ENCODE results near the gene TAF3.
"Not testable (repeated sequence)": the region's sequence is repeated elsewhere in the genome, so short reads cannot be mapped to it uniquely, and the experiment has no call there.

TAF3 gene

GRCh38 chr10:8023851-8024250 is 205.5 kb downstream of the TAF3 start:
- no peaks in the 10 kb centered on the region for H3K36me3 ChIP-seq (ENCODE audit: control insufficient read depth, insufficient read depth, low read length)
- H3K4me1 ChIP-seq: no peaks in the 10 kb centered on the region
- H3K9ac ChIP-seq: no peak overlapping the region
- TF ChIP-seq, protein P1, sequence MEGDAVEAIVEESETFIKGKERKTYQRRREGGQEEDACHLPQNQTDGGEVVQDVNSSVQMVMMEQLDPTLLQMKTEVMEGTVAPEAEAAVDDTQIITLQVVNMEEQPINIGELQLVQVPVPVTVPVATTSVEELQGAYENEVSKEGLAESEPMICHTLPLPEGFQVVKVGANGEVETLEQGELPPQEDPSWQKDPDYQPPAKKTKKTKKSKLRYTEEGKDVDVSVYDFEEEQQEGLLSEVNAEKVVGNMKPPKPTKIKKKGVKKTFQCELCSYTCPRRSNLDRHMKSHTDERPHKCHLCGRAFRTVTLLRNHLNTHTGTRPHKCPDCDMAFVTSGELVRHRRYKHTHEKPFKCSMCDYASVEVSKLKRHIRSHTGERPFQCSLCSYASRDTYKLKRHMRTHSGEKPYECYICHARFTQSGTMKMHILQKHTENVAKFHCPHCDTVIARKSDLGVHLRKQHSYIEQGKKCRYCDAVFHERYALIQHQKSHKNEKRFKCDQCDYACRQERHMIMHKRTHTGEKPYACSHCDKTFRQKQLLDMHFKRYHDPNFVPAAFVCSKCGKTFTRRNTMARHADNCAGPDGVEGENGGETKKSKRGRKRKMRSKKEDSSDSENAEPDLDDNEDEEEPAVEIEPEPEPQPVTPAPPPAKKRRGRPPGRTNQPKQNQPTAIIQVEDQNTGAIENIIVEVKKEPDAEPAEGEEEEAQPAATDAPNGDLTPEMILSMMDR (IDR thresholded peaks at IDR 0.05): no peak
- no peak overlapping the region for H3K27ac ChIP-seq
- no peak overlapping the region for H3K4me2 ChIP-seq (ENCODE audit: low read length)
- no peak overlapping the region for H3K4me3 ChIP-seq (ENCODE audit: low read depth, low read length)
- H2AFZ ChIP-seq: no peak overlapping the region
- no peaks in the 10 kb centered on the region for H3K79me2 ChIP-seq
- no peaks in the 10 kb centered on the region for H3K27me3 ChIP-seq (ENCODE audit: control insufficient read depth, insufficient read depth, low read length)
- H3K9me3 ChIP-seq (ENCODE audit: control insufficient read depth, low read length): no peaks in the 10 kb centered on the region

DNA sequence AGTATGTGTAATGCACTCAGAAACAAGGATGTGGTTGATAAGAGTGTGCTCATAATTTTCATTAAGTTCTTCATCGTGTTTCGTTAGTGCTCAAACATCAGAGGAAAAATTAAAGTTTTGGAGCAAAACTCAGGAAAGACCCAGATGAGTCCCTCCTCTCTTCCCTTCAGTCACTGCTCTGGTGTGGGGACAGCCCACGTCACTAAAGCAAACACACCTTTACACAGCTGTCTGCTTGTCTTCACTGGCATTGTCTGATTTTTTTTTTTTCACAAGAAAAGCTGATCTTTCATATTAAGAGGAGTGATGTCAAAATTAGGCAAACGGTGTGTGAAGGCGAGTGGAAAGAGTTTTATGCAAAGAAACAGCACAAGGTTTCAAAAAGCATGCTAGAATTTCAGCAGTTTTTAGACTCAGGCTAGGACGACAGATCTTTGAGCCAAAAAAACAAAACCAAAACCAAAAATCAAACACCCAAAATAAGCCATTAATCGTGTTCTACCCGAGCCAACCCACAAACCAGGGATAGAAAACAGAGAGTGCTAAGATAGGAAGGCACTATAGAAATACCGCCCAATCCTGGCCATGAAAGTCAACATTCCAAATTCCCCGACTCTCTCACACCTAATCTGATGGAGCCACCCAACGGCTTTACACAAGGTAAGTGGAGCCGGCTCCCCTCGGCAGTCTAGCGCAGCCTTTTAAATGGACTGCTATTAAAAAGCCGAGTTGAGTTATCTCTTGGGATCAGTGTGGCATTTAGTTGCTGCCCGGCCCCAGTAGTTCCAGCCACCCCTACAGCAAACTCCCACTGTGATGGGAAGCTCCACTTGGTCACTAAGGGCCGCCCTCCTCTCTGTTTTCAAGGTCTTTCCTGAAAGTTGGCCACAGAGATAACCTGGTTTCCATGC is 208.3 kb downstream of the TAF3 start:
- Histone ChIP-seq H3K4me1 (no peaks in the 10 kb centered on the region), H3K36me3 (ENCODE audit: control insufficient read depth, insufficient read depth, low read length) (no peaks in the 10 kb centered on the region), H3K79me2 (no peaks in the 10 kb centered on the region), H3K4me3 (ENCODE audit: low read depth, low read length) (peak overlapping the region; percentile 42), H3K9me3 (ENCODE audit: control insufficient read depth, low read length) (no peaks in the 10 kb centered on the region), H3K27ac (no peak overlapping the region), H3K27me3 (ENCODE audit: control insufficient read depth, insufficient read depth, low read length) (no peaks in the 10 kb centered on the region), H3K9ac (no peak overlapping the region), H3K4me2 (ENCODE audit: low read length) (peak overlapping the region; percentile 38), H2AFZ (peak overlapping the region; percentile 34)
- TF ChIP-seq, protein P1 (IDR thresholded peaks at IDR 0.05): no peak

DNA sequence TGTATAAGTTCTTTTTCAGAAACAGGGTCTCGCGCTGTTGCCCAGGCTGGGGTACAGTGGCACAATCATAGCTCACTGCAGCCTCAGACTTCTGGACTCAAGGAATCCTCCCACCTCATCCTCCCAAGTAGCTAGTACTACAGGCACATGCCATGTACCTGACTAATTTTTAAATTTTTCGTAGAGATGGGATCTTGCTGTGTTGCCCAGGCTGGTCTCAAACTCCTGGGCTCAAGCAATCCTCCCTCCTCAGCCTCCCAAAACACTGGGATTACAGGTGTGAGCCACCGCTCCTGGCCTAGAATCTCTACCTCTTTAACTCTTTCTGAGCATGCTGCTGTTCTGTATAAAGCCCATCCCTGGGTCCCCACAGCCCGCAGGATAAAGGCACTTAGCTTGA is 212.9 kb downstream of the TAF3 start:
- not testable (repeated sequence) for H3K4me3 ChIP-seq (ENCODE audit: low read depth, low read length); H3K9me3 ChIP-seq (ENCODE audit: control insufficient read depth, low read length); H3K36me3 ChIP-seq (ENCODE audit: control insufficient read depth, insufficient read depth, low read length); H3K27me3 ChIP-seq (ENCODE audit: control insufficient read depth, insufficient read depth, low read length); H2AFZ ChIP-seq; H3K27ac ChIP-seq; H3K9ac ChIP-seq; H3K79me2 ChIP-seq; H3K4me2 ChIP-seq (ENCODE audit: low read length); H3K4me1 ChIP-seq

DNA sequence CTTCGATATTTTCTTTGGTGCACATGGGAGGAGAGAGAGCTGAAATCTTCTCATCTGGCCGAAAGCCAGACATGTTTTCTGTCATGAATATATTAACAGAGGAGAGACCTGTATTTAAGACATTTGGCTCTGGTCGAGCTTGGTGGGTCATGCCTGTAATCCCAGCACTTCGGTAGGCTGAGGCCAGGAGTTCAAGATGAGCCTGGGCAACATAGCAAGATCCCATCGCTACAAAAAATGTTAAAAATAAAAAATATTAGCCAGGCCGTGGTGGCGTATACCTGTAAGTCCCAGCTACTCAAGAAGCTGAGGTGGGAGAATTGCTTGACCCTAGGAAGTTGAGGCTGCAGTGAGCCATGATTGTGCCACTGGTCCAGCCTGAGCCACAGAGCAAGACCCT is 214.3 kb downstream of the TAF3 start:
- no peak overlapping the region for H3K4me2 ChIP-seq (ENCODE audit: low read length)
- no peaks in the 10 kb centered on the region for H3K27me3 ChIP-seq (ENCODE audit: control insufficient read depth, insufficient read depth, low read length)
- no peak overlapping the region for H3K27ac ChIP-seq

DNA sequence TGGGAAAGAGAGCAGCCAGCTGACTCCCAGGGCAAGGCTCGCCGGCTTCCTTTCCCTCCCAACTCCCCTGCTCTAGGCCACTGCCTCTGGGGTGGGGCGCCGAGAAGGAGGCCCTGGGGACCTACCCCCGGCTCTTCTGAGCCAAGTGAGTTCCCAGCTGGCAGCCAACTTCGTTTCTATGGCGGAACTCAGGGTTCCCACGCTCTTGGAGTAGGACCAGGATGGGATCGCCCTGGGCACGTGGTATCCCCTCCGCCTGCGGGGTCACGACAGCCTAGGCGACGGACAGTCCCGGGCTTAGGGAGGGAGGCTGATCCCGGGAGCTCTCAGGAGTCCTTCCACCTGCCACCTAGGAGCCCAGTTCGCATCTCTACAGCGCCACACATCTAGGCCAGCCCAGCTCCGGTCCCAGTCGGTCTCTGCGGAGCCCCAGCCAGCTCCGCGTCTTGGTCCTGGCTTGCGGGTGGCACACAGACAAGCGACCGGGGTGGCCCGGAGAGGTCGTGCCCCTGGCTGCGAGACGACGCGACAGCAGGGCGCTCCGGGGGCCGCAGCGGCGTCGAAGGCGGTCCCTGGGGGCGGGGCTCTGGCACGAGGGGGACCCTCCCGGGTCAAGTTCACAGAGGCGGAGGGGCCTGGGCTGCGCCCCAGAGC is 215.6 kb downstream of the TAF3 start:
- H3K36me3 ChIP-seq (ENCODE audit: control insufficient read depth, insufficient read depth, low read length): no peaks in the 10 kb centered on the region
- no peak overlapping the region for H3K4me2 ChIP-seq (ENCODE audit: low read length)
- no peaks in the 10 kb centered on the region for H3K79me2 ChIP-seq
- TF ChIP-seq, protein P1 (IDR thresholded peaks at IDR 0.05): no peak
- H3K9me3 ChIP-seq (ENCODE audit: control insufficient read depth, low read length): no peaks in the 10 kb centered on the region
- H3K4me1 ChIP-seq: peaks cover 5% of the 10 kb centered on the region
- H3K27ac ChIP-seq: no peak overlapping the region
- no peaks in the 10 kb centered on the region for H3K27me3 ChIP-seq (ENCODE audit: control insufficient read depth, insufficient read depth, low read length)
- no peak overlapping the region for H3K4me3 ChIP-seq (ENCODE audit: low read depth, low read length)
- H3K9ac ChIP-seq: no peak overlapping the region
- no peak overlapping the region for H2AFZ ChIP-seq

More for the DNA sequence above, 214.3 kb downstream of the TAF3 start:
- no peaks in the 10 kb centered on the region for H3K9me3 ChIP-seq (ENCODE audit: control insufficient read depth, low read length)
- no peak overlapping the region for H3K4me3 ChIP-seq (ENCODE audit: low read depth, low read length)
- no peaks in the 10 kb centered on the region for H3K36me3 ChIP-seq (ENCODE audit: control insufficient read depth, insufficient read depth, low read length)
- peaks cover 5% of the 10 kb centered on the region for H3K4me1 ChIP-seq
- H3K79me2 ChIP-seq: no peaks in the 10 kb centered on the region
- TF ChIP-seq, protein P1 (IDR thresholded peaks at IDR 0.05): no peak
- H3K9ac ChIP-seq: no peak overlapping the region
- no peak overlapping the region for H2AFZ ChIP-seq
